ENCODE measurements around the gene FXYD3. TPM values are rescaled to one million over a fixed set of nuclear protein-coding genes. Genes with fewer than 3 reads are reported as not detected.

Gene FXYD3
- total RNA-seq, 1 donor from 2014 or later = 2.8 TPM

- H3K9me3 Mint-ChIP-seq = no peaks in the 10 kb centered on the region
- H3K27me3 Mint-ChIP-seq (ENCODE audit: low read depth) = peaks cover 3% of the 10 kb centered on the region
- H3K27ac Mint-ChIP-seq (ENCODE audit: unreplicated experiment) = peak overlapping the region; percentile 68
- peak; percentile 97 for TF ChIP-seq CTCF (conservative IDR thresholded peaks at IDR 0.05)
- DNase-seq (ENCODE audit: low read depth, low spot score) = peak; percentile 97
- H3K4me1 Mint-ChIP-seq = peaks cover 53% of the 10 kb centered on the region
- peak overlapping the region; percentile 78 for H3K4me3 Mint-ChIP-seq
- H3K36me3 Mint-ChIP-seq (ENCODE audit: low read depth) = no peaks in the 10 kb centered on the region
These were observed 1.1 kb upstream of the FXYD3 start for GRCh38 chr19:35114353-35115176.

- Mint-ChIP-seq H3K4me3 (peak overlapping the region; percentile 78), H3K27me3 (ENCODE audit: low read depth) (peaks cover 3% of the 10 kb centered on the region), H3K36me3 (ENCODE audit: low read depth) (no peaks in the 10 kb centered on the region), H3K9me3 (no peaks in the 10 kb centered on the region), H3K27ac (ENCODE audit: unreplicated experiment) (peak overlapping the region; percentile 90), H3K4me1 (peaks cover 50% of the 10 kb centered on the region)
- no peak for TF ChIP-seq CTCF (conservative IDR thresholded peaks at IDR 0.05)
- DNase-seq (ENCODE audit: low read depth, low spot score) = no peak
These were observed 614 bp downstream of the FXYD3 start for GRCh38 chr19:35116072-35116801.

GRCh38 chr19:35117116-35117515 is 1.5 kb downstream of the FXYD3 start:
- Mint-ChIP-seq H3K27ac (ENCODE audit: unreplicated experiment) (no peak overlapping the region), H3K36me3 (ENCODE audit: low read depth) (no peaks in the 10 kb centered on the region), H3K27me3 (ENCODE audit: low read depth) (peaks cover 3% of the 10 kb centered on the region), H3K9me3 (no peaks in the 10 kb centered on the region), H3K4me3 (peak overlapping the region; percentile 20), H3K4me1 (peaks cover 46% of the 10 kb centered on the region)
- TF ChIP-seq CTCF (conservative IDR thresholded peaks at IDR 0.05) = no peak
- no peak for DNase-seq (ENCODE audit: low read depth, low spot score)

- Mint-ChIP-seq H3K9me3 (no peaks in the 10 kb centered on the region), H3K27ac (ENCODE audit: unreplicated experiment) (no peak overlapping the region), H3K36me3 (ENCODE audit: low read depth) (no peaks in the 10 kb centered on the region), H3K27me3 (ENCODE audit: low read depth) (peaks cover 3% of the 10 kb centered on the region), H3K4me3 (no peak overlapping the region), H3K4me1 (peaks cover 44% of the 10 kb centered on the region)
- DNase-seq (ENCODE audit: low read depth, low spot score) = no peak
- TF ChIP-seq CTCF (conservative IDR thresholded peaks at IDR 0.05) = no peak
These were observed 2.2 kb downstream of the FXYD3 start for GRCh38 chr19:35117799-35118198.

GRCh38 chr19:35118268-35119020 is 2.8 kb downstream of the FXYD3 start:
- Mint-ChIP-seq H3K27me3 (ENCODE audit: low read depth) (peaks cover 3% of the 10 kb centered on the region), H3K9me3 (no peaks in the 10 kb centered on the region), H3K36me3 (ENCODE audit: low read depth) (no peaks in the 10 kb centered on the region), H3K4me3 (no peak overlapping the region), H3K27ac (ENCODE audit: unreplicated experiment) (peak overlapping the region; percentile 71), H3K4me1 (peaks cover 51% of the 10 kb centered on the region)
- no peak for DNase-seq (ENCODE audit: low read depth, low spot score)
- TF ChIP-seq CTCF (conservative IDR thresholded peaks at IDR 0.05) = no peak
